ENCODE results near the gene CTAGE8.
"Not testable (repeated sequence)": the region's sequence is repeated elsewhere in the genome, so short reads cannot be mapped to it uniquely, and the experiment has no call there.

CTAGE8 gene

GRCh38 chr7:144219149-144219548 is 49.9 kb downstream of the CTAGE8 start:
- not testable (repeated sequence) for H3K4me1 ChIP-seq (ENCODE audit: control insufficient read depth, insufficient read depth, low read length); H3K27ac ChIP-seq (ENCODE audit: low read depth, low read length); H3K27me3 ChIP-seq (ENCODE audit: control insufficient read depth, insufficient read depth, low read length)

GRCh38 chr7:144218581-144218980 is 50.5 kb downstream of the CTAGE8 start:
- not testable (repeated sequence) for H3K36me3 ChIP-seq (ENCODE audit: control insufficient read depth, insufficient read depth, low read length); H3K4me1 ChIP-seq (ENCODE audit: control insufficient read depth, insufficient read depth, low read length); H3K9ac ChIP-seq (ENCODE audit: low read length); H3K4me3 ChIP-seq (ENCODE audit: low read depth, low read length); H3K27me3 ChIP-seq (ENCODE audit: control insufficient read depth, insufficient read depth, low read length); H3K9me3 ChIP-seq (ENCODE audit: control insufficient read depth, insufficient read depth, low read depth, low read length); H3K27ac ChIP-seq (ENCODE audit: low read depth, low read length)

More at GRCh38 chr7:144219149-144219548, 49.9 kb downstream of the CTAGE8 start:
- not testable (repeated sequence) for H3K9ac ChIP-seq (ENCODE audit: low read length); H3K36me3 ChIP-seq (ENCODE audit: control insufficient read depth, insufficient read depth, low read length); H3K9me3 ChIP-seq (ENCODE audit: control insufficient read depth, insufficient read depth, low read depth, low read length); H3K4me3 ChIP-seq (ENCODE audit: low read depth, low read length)

- H3K4me1 ChIP-seq (ENCODE audit: control insufficient read depth, insufficient read depth, low read length); H3K4me3 ChIP-seq (ENCODE audit: low read depth, low read length); H3K27ac ChIP-seq (ENCODE audit: low read depth, low read length); H3K9me3 ChIP-seq (ENCODE audit: control insufficient read depth, insufficient read depth, low read depth, low read length); H3K27me3 ChIP-seq (ENCODE audit: control insufficient read depth, insufficient read depth, low read length); H3K36me3 ChIP-seq (ENCODE audit: control insufficient read depth, insufficient read depth, low read length); H3K9ac ChIP-seq (ENCODE audit: low read length): not testable (repeated sequence)
These were observed 51.9 kb downstream of the CTAGE8 start for GRCh38 chr7:144217200-144217599.
